ENCODE measurements around the gene FOXE3.

The FOXE3 gene

DNA sequence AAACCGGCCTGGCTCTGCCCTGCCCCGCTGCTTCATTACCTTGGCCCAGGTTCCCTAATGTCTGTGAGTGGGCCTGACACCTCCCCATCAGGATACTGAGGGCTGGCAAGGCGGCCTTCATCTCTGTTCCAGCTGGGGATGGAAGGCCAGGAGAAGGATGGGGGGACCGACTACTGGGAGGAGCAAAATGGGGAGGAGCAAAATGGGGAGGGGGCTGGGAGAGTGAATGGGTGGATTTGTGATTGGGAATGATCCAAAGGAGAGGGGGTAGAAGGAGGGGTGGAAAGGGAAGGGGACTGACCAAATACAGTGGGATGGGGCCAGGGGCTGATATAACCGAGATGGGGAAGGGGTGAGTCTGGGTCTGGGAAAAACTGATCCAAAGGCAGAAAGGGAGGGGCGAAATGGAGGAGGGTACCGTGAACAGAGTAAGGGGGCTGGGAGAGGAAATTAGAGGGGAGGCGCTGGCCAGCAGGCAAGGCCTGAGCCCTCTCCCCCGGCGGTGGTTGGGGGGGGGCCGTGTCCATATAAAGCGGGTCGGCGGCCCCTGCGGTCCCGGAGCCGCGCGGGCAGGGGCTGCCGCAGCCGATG is at the start of gene FOXE3:
Gene FOXE3 (plus strand): TSS at position 558 of the 591 bp plus-strand sequence. CDS start 31 bp downstream, at position 589.
- no peak for DNase-seq (ENCODE audit: low spot score)

DNA sequence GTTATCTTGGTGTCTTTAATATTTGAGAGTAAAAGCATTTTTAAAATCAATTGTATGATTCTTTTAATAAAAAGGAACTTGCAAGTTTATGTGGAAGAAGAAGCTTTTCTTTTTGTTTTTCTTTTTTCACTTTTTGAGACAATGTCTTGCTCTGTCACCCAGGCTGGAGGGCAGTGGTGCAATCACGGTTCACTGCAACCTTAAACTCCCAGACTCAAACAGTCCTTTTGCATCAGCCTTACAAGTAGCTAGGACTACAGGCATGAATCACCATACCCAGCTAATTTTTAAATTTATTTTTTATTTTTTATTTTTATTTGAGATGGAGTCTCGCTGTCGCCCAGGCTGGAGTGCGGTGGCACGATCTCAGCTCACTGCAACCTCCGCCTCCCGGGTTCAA is 48.4 kb upstream of the FOXE3 start:
- DNase-seq (ENCODE audit: low spot score): no peak

DNA sequence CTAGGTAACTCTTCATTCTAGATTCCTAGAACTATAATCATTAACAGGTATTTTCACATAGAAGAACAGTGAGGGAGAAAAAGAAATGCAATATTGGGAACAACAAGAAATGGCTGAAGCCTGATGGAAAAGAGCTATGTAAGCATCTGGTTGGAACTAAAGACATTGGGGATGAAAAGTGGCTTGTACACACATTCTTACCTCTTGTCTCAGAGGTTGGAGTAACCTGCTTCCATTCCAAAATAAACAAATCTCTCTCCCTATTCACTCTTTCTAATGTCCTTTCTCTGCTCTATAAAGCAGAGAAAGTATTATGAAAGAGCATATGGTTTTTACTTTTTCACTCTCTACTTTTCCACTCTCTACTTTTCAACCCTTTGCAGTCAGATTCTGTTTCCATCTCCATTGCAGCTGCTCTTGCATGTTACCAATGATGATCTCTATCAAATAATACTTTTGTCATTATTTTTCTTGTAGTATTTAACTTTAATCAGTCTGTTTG is 45.0 kb upstream of the FOXE3 start:
- no peak for DNase-seq (ENCODE audit: low spot score)

DNA sequence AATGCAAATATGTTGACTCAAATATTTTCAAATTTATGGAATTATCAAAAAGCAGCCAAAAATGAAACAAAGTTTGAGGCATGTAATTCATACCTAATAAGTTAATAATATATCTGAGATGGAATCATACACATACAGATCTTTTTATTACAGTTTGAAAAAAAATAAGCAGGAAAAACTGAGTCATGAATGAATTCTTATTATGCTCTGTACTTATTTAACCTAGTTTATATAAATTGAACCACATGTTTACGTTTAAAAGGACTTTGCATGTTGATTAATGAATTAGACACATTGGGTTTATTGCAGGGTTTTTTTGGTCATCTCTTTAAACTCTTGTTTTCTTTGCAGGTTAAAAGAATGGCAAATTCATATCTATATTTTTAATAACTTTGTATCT is 41.6 kb upstream of the FOXE3 start:
- DNase-seq (ENCODE audit: low spot score): no peak

DNA sequence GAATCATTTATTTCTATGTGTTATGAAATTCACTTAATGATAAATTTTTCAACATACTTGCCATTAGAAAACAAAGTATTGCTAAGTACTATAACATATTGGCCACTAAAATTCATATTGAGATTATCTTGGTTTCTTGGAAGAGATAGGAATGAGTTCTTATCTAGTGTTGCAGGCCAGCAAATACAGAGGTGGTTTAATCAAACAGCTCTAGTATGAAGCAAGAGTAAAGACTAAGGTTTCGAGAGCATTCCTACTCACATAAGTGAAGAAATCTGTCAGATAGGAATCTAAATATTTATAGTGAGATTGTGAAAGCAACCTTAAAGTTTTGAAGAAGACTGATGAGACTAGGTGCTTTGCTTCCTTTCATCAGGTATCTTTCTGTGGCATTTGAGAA is 37.9 kb upstream of the FOXE3 start:
- DNase-seq (ENCODE audit: low spot score): no peak

GRCh38 chr1:47380699-47381098 is 35.4 kb upstream of the FOXE3 start:
- no peak for DNase-seq (ENCODE audit: low spot score)

DNA sequence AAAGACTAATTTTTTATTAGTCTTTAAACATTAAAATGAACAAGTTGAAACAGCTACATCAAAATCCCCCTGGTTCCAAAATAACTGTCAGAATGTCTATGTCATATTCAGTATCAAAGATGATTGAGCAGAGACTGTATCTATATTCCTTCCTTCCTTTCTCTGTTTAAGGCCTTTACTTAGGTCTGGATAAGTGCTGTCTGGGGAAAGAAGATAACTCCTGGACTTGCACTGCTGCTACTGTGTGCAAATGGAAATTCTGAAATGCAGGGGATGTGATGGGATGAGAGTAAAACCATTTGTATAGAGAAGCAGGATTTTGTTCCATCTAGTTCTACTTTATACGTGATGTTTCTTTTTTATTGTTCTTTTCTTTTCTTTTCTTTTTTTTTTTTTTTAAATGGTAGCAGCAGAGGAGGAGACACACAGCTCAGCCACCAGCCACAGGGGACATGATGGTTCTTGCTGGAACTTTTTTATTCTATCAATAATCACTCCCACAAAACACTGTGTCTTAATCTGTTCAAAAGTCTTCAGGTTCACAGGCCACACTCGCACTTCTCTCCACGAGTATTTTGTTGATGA is 33.6 kb upstream of the FOXE3 start:
- DNase-seq (ENCODE audit: low spot score): no peak

GRCh38 chr1:47384083-47384482 is 32.0 kb upstream of the FOXE3 start:
- no peak for DNase-seq (ENCODE audit: low spot score)

DNA sequence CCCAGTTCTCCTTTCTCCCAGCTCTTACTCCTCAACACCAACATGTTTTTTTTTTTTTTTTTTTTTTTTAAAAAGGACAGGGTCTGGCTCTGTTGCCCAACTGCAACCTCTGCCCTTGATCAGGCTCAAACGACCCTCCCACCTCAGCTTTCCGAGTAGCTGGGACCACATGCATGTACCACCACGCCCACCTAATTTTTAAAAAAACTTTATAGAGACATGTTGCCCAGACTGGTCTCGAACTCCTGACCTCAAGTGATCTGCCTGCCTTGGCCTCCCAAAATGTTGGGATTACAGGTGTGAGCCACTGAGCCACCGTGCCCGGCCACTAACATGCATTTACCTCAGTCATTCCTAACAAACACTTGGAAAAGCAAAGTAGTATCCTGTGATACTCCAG is 31.1 kb upstream of the FOXE3 start:
- no peak for DNase-seq (ENCODE audit: low spot score)

DNA sequence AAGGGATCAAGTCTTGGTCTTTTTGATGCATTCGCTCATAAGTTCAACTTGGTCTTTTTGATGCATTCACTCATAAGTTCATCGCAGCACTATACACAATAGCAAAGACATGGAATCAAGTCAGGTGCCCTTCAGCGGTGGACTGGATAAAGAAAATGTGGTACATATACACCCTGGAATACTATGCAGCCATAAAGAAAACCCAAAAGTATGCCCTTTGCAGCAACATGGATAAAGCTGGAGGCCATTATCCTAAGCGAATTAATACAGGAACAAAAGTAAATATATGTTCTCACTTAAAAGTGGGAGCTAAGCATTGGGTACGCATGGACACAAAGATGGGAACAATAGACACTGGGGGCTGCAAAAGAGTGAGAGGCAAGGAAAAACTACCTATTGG is 29.8 kb upstream of the FOXE3 start:
- DNase-seq (ENCODE audit: low spot score): no peak

DNA sequence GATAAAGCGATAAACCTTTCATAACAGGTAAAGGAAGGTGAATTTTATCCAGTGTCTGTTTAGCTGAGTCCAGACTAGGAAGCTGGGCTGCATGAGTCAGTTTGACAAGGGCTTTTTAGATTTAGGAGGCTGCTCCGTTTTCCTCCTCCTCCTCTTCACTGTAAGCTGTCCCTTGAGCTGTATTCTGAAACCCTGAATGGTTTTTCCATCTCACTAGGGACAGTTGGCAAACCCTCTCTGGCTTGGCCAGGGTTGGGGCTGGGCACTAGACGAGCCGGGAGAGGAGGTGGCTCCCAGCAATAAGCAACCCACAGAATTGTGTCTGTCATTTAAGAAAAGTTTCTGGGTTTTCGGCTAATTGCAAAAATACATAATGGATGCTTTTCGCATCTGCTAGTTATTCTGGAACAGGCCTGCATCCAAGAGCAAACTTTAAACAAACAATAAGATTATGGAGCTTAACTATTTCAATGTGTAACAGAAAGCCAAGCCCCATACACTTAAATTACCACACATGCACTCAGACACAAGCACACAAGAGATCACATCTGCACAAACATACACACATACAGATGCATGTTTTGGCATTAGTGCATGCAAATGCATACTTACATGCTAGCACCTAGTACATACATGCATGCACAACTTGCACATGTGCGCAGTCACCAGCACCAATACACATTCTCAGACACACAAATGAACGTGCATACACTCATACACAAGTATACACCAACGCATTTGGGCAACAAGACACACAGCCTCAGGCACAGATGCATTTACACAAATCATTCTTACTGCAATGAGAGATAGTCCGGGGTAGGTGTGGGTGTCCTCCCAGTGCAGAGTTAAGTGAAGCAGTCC is 27.8 kb upstream of the FOXE3 start:
- peak; percentile 17 for DNase-seq (ENCODE audit: low spot score)

DNA sequence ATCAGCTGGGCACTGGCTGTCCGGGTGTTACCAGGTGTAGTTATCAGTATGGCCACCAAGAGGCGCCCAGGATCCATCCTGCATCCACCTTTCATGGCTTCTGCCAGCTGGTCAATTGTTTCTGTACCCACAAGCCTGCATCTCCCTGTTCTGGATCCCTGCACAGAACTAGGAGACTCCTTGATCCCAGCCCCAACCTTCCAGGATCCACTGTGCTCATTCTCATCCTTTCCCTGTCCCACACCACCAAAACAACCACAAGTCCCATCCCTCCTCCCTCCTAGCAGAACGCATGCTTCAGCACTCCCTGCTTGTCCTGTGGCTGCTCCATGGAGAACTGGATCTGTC is 27.2 kb upstream of the FOXE3 start:
- peak; percentile 88 for DNase-seq (ENCODE audit: low spot score)

DNA sequence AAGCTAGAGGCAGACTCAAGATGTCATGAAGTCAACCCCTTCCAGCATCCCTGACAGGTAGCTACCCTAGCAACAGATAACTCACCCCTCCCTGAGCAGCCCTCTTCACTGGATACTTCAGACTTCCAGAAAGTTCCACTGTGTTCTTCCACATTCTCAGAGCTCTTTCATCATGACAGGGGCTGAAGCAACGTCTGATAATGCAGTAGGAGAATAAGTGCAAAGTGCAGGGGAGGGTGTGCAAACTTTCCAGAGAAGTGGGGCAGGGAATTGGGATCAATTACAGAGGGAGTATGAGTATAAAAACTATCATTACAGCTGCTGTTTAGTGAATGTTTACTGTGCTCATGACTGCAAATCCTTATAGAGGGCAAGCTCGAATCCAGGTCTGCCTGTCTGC is 26.4 kb upstream of the FOXE3 start:
- DNase-seq (ENCODE audit: low spot score): no peak

- DNase-seq (ENCODE audit: low spot score): no peak
Measured at GRCh38 chr1:47390843-47391242, 25.2 kb upstream of the FOXE3 start.

DNA sequence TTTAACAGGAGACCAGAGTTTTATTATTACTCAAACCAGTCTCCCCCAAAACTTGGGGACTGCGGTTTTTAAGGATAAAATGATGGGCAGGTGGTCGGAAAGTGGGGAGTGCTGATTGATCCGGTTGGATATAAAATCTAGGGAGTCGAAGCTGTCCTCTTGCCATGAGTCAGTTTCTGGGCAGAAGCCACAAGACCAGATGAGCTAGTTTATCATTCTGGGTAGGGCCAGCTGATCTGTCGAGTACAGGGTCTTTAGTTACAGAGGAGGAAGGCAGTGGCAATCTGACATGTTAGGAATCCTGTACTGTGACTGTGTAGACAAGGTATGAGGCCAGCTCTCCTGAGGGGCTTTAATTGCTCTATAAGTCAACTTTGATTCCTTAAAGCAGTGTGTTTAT is 22.9 kb upstream of the FOXE3 start:
- DNase-seq (ENCODE audit: low spot score): no peak

DNA sequence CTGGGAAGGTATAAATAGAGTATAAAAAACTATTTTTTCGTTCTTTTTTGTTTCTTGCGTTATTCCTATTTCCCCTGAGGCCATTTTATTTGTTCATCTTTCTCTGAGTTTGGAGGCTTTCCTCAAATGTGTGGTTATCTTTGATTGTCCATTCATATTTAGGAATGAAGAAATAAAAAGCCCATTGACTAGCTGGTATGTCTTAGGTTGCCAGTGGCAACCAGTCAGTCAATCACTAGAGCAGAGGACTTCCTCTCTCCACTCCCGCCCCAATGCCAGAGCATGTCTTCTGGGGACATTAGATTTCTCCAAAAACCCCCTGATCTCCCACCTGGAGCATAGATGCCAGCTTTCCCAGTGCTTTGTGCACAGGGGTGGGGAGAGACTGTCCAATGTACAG is 20.7 kb upstream of the FOXE3 start:
- no peak for DNase-seq (ENCODE audit: low spot score)

- DNase-seq (ENCODE audit: low spot score): no peak
Measured at GRCh38 chr1:47396671-47397196, 19.4 kb upstream of the FOXE3 start.

- no peak for DNase-seq (ENCODE audit: low spot score)
Measured at GRCh38 chr1:47399138-47399845, 16.8 kb upstream of the FOXE3 start.

DNA sequence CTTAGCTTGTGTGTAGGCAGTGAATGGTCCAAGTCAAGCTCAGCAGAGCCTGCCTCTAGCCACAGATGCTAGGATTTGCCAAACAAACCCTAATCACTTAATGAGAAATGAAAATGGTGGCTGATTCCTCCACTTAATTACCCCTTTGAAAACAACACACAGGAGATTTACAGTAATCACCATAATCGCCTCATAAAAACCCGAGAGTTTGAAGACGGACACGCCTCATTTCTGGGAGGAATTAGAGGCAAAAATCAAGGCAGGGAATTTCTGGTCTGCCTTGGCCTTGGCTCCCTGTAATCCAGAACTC is 16.3 kb upstream of the FOXE3 start:
- no peak for DNase-seq (ENCODE audit: low spot score)

DNA sequence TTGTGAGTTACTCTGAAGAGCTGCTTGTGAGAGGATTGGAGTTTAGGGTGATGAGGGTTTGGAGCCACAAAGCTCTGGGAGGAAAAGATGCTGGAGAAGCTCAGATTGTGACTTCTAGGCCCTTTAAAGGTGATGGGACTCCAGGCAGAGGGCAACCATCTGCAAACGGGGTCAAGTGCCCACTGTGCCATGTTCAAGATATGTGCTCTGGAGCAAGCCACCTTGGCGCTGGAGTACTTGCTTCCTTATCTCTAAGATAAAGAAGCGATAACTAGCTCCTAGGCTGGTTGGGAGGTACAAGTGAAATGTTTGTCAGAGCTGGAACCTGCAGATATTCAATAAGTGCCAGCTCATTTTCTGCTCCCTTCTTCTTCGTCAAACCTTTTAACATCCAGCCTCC is 14.3 kb upstream of the FOXE3 start:
- DNase-seq (ENCODE audit: low spot score): no peak

- no peak for DNase-seq (ENCODE audit: low spot score)
Measured at GRCh38 chr1:47402591-47402990, 13.5 kb upstream of the FOXE3 start.

DNA sequence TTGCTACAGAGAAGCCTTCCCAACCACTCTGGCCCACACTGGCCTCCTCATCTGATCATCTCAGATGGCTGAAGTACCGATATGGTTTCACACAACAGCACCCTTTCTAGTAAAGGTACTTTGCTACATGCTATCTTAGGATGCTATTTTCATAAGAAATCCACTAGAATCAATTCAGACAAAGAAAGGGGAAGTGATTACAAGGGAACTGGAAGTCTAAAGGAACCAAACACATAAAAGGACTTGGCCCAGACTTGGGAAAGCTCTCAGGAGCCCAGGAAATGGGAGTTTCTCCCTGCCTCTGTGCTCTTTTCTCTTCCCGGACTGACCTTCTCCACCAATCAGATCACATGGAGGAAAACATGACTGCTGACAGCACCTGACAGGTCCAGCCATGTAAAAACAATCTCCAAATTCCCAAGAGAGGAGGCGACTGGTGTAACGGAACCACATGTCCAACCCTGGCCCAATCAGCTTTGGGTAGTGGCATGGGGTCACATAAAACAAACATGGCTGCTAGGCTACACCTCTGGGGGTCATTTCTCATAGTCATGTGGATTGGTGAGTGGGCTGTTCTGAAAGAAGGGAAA is 12.7 kb upstream of the FOXE3 start:
- no peak for DNase-seq (ENCODE audit: low spot score)
